SJCRH30 (cell line): ENCODE data around the gene MPP7. TPM values are rescaled to one million over a fixed set of nuclear protein-coding genes. Genes with fewer than 3 reads are reported as not detected.
"Not testable (repeated sequence)": the region's sequence is repeated elsewhere in the genome, so short reads cannot be mapped to it uniquely, and the experiment has no call there.

Experiments used
- DNase-seq, 2 experiments: peaks; one replicate each; pipeline ENCODE4 v3.0.0-alpha.2; 2015 to 2020
- H3K27ac ChIP-seq: fragments of 250-450 bp; sonication (Bioruptor Pico); 2 replicates; pipeline ENCODE4 v1.5.1; 2020; ENCODE audit warnings: mild to moderate bottlenecking, moderate library complexity
- H3K27me3 ChIP-seq: fragments of 250-450 bp; sonication (Bioruptor Pico); 2 replicates; pipeline ENCODE4 v1.5.1; 2020; ENCODE audit warnings: mild to moderate bottlenecking, moderate library complexity
- H3K36me3 ChIP-seq: fragments of 250-450 bp; sonication (Bioruptor Pico); 2 replicates; pipeline ENCODE4 v1.5.1; 2020; ENCODE audit warnings: mild to moderate bottlenecking, moderate library complexity
- H3K4me1 ChIP-seq: fragments of 250-450 bp; sonication (Bioruptor Pico); 2 replicates; pipeline ENCODE4 v1.5.1; 2020; ENCODE audit warnings: mild to moderate bottlenecking, moderate library complexity
- H3K4me3 ChIP-seq: fragments of 250-450 bp; sonication (Bioruptor Pico); 2 replicates; pipeline ENCODE4 v1.5.1; 2020; ENCODE audit warnings: mild to moderate bottlenecking, moderate library complexity
- H3K9me3 ChIP-seq: fragments of 250-450 bp; sonication (Bioruptor Pico); replicated peaks from 2 replicates; pipeline ENCODE4 v1.5.1; 2020; ENCODE audit warnings: mild to moderate bottlenecking, moderate library complexity
- total RNA-seq: library from RNA; depleted of rRNA; stranded (reverse); fragments of >200 nt; shearing (Covaris generic); gene quantifications from 2 replicates; pipeline ENCODE4 v1.2.3, GENCODE V29; 2014; rRNA removed

Gene MPP7
- 5.2 and 5.9 TPM in 2 replicates for total RNA-seq

GRCh38 chr10:28302638-28303488, at the start of gene MPP7:
Gene MPP7, minus strand, starts transcription at chr10:28303064. Its CDS starts 64,460 bp downstream, at chr10:28238604.
- Histone ChIP-seq H3K36me3 (no peaks in the 10 kb centered on the region), H3K27me3 (peaks cover 2% of the 10 kb centered on the region; the same call in 1 of the 2 replicates), H3K4me3 (peak within 1 kb of the TSS; percentile 94), H3K9me3 (no peaks in the 10 kb centered on the region), H3K4me1 (peaks cover 3% of the 10 kb centered on the region; the same call in 1 of the 2 replicates), H3K27ac (peak within 1 kb of the TSS; percentile 36; the same call in 1 of the 2 replicates)
- peak; percentile 97 to 99 for DNase-seq

GRCh38 chr10:28349892-28350291, 47.0 kb upstream of the MPP7 start:
- no peaks in the 10 kb centered on the region for H3K4me1 ChIP-seq
- DNase-seq, result no peak
- H3K27ac ChIP-seq, result no peak overlapping the region
- H3K9me3 ChIP-seq, result no peaks in the 10 kb centered on the region
- no peaks in the 10 kb centered on the region for H3K27me3 ChIP-seq
- H3K36me3 ChIP-seq, result no peaks in the 10 kb centered on the region
- H3K4me3 ChIP-seq, result no peak overlapping the region

GRCh38 chr10:28343987-28344895, 41.4 kb upstream of the MPP7 start:
- no peak overlapping the region for H3K4me3 ChIP-seq
- no peaks in the 10 kb centered on the region for H3K4me1 ChIP-seq
- peaks cover 7% of the 10 kb centered on the region; the same call in 1 of the 2 replicates for H3K9me3 ChIP-seq
- no peaks in the 10 kb centered on the region for H3K27me3 ChIP-seq
- no peak for DNase-seq
- no peaks in the 10 kb centered on the region for H3K36me3 ChIP-seq
- no peak overlapping the region for H3K27ac ChIP-seq

GRCh38 chr10:28343252-28343651, 40.4 kb upstream of the MPP7 start:
- no peak for DNase-seq
- Histone ChIP-seq H3K27me3 (no peaks in the 10 kb centered on the region), H3K9me3 (peaks cover 7% of the 10 kb centered on the region; the same call in 1 of the 2 replicates), H3K4me1 (no peaks in the 10 kb centered on the region), H3K4me3 (no peak overlapping the region), H3K36me3 (no peaks in the 10 kb centered on the region), H3K27ac (no peak overlapping the region)

- not testable (repeated sequence) for H3K27ac ChIP-seq, H3K4me3 ChIP-seq, H3K27me3 ChIP-seq, H3K4me1 ChIP-seq, H3K36me3 ChIP-seq, H3K9me3 ChIP-seq, DNase-seq
Observed at GRCh38 chr10:28341679-28342078, 38.8 kb upstream of the MPP7 start.

- Histone ChIP-seq H3K9me3 (no peaks in the 10 kb centered on the region), H3K4me1 (peaks cover 35% of the 10 kb centered on the region), H3K36me3 (no peaks in the 10 kb centered on the region), H3K27ac (no peak overlapping the region), H3K27me3 (no peaks in the 10 kb centered on the region), H3K4me3 (no peak overlapping the region)
- peak; percentile 31 to 45 for DNase-seq
Observed at GRCh38 chr10:28332726-28333125, 29.9 kb upstream of the MPP7 start.

GRCh38 chr10:28331841-28332240, 29.0 kb upstream of the MPP7 start:
- Histone ChIP-seq H3K27me3 (no peaks in the 10 kb centered on the region), H3K4me3 (no peak overlapping the region), H3K9me3 (no peaks in the 10 kb centered on the region), H3K27ac (no peak overlapping the region), H3K4me1 (peaks cover 43% of the 10 kb centered on the region), H3K36me3 (no peaks in the 10 kb centered on the region)
- peak in 1 of 2 experiments; percentile 74 for DNase-seq

- Histone ChIP-seq H3K4me1 (peaks cover 47% of the 10 kb centered on the region), H3K4me3 (no peak overlapping the region), H3K27me3 (no peaks in the 10 kb centered on the region), H3K9me3 (no peaks in the 10 kb centered on the region), H3K27ac (no peak overlapping the region), H3K36me3 (no peaks in the 10 kb centered on the region)
- no peak for DNase-seq
Observed at GRCh38 chr10:28331066-28331465, 28.2 kb upstream of the MPP7 start.

GRCh38 chr10:28328346-28328745, 25.5 kb upstream of the MPP7 start:
- no peak for DNase-seq
- Histone ChIP-seq H3K4me3 (no peak overlapping the region), H3K9me3 (no peaks in the 10 kb centered on the region), H3K27ac (no peak overlapping the region), H3K27me3 (no peaks in the 10 kb centered on the region), H3K4me1 (peaks cover 34% of the 10 kb centered on the region), H3K36me3 (no peaks in the 10 kb centered on the region)

- Histone ChIP-seq H3K36me3 (no peaks in the 10 kb centered on the region), H3K9me3 (no peaks in the 10 kb centered on the region), H3K27ac (no peak overlapping the region), H3K27me3 (no peaks in the 10 kb centered on the region), H3K4me3 (no peak overlapping the region), H3K4me1 (peaks cover 30% of the 10 kb centered on the region)
- DNase-seq, result no peak
Observed at GRCh38 chr10:28327491-28327880, 24.6 kb upstream of the MPP7 start.

GRCh38 chr10:28326516-28327490, 23.9 kb upstream of the MPP7 start:
- H3K36me3 ChIP-seq, result no peaks in the 10 kb centered on the region
- DNase-seq, result peak; percentile 50 to 75
- no peaks in the 10 kb centered on the region for H3K27me3 ChIP-seq
- no peak overlapping the region for H3K27ac ChIP-seq
- no peaks in the 10 kb centered on the region for H3K9me3 ChIP-seq
- H3K4me3 ChIP-seq, result no peak overlapping the region
- H3K4me1 ChIP-seq, result peaks cover 23% of the 10 kb centered on the region

GRCh38 chr10:28320799-28321198, 17.9 kb upstream of the MPP7 start:
- Histone ChIP-seq H3K4me1 (no peaks in the 10 kb centered on the region), H3K36me3 (no peaks in the 10 kb centered on the region), H3K4me3 (no peak overlapping the region), H3K27ac (no peak overlapping the region), H3K27me3 (0 out of 2 replicates have a peak, but pooled peaks cover 5% of the 10 kb centered on the region), H3K9me3 (no peaks in the 10 kb centered on the region)
- DNase-seq, result no peak

- Histone ChIP-seq H3K9me3 (no peaks in the 10 kb centered on the region), H3K4me1 (no peaks in the 10 kb centered on the region), H3K27me3 (0 out of 2 replicates have a peak, but pooled peaks cover 5% of the 10 kb centered on the region), H3K4me3 (no peak overlapping the region), H3K36me3 (no peaks in the 10 kb centered on the region), H3K27ac (no peak overlapping the region)
- DNase-seq, result no peak
Observed at GRCh38 chr10:28320090-28320489, 17.2 kb upstream of the MPP7 start.

GRCh38 chr10:28319061-28319460, 16.2 kb upstream of the MPP7 start:
- H3K27ac ChIP-seq, H3K9me3 ChIP-seq, H3K36me3 ChIP-seq, DNase-seq, H3K4me3 ChIP-seq, H3K27me3 ChIP-seq, H3K4me1 ChIP-seq: not testable (repeated sequence)
